ENCODE data around the gene RBM25.
A peak's percentile ranks its signal among the peaks of the same experiment; 100 is the strongest.

The RBM25 gene

DNA sequence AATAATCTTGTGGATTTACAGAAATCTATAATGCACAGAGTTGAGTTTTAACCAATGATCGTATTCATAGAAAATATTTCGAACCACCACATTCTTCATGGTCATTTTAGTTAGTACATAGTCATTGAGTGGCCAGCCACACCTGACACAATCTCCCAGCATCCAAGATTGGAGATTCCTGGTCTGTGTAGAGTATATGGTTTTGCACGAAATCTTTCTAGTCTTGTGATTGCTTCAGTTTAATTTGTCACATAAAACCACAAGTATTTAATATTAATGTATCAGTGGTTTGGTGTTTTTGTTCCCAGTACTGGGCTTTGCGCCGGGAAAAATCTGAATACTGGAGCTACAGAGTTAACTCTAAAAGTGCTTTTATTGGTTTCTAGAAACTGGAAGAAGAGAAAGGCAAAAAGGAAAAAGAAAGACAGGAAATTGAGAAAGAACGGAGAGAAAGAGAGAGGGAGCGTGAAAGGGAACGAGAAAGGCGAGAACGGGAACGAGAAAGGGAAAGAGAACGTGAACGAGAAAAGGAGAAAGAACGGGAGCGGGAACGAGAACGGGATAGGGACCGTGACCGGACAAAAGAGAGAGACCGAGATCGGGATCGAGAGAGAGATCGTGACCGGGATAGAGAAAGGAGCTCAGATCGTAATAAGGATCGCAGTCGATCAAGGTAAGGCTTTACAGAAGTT, 44.6 kb downstream of the RBM25 start:
- DNase-seq (ENCODE audit: low spot score) = no peak

DNA sequence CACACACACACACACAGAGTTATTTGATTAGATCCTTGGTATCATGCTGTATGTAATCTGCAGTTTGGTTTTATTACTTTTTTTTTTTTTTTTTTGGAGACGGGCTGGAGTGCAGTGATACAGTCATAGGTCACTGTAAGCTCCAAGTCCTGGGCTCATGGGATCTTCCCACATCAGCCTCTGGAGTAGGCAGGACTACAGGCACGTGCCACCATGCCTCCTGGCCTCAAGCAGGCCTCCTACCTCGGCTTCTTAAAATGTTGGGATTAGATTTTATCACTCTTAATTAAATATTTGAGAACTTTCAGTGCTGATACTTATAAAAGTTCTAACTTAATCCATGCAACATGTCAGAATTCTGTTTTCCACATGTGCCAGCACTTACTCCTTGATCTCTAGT, 46.7 kb downstream of the RBM25 start:
- DNase-seq (ENCODE audit: low spot score) = no peak

DNA sequence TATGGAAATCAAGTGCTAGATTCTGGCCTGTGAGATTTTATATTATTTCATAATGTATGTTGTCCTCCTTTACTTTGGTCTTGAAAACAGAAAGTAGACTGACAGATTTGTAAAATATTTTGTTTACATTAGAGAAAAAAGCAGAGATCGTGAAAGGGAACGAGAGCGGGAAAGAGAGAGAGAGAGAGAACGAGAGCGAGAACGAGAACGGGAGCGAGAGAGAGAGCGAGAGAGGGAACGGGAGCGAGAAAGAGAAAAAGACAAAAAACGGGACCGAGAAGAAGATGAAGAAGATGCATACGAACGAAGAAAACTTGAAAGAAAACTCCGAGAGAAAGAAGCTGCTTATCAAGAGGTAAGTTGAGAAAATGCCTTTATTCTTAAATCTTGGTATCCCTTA, 47.4 kb downstream of the RBM25 start:
- no peak for DNase-seq (ENCODE audit: low spot score)

DNA sequence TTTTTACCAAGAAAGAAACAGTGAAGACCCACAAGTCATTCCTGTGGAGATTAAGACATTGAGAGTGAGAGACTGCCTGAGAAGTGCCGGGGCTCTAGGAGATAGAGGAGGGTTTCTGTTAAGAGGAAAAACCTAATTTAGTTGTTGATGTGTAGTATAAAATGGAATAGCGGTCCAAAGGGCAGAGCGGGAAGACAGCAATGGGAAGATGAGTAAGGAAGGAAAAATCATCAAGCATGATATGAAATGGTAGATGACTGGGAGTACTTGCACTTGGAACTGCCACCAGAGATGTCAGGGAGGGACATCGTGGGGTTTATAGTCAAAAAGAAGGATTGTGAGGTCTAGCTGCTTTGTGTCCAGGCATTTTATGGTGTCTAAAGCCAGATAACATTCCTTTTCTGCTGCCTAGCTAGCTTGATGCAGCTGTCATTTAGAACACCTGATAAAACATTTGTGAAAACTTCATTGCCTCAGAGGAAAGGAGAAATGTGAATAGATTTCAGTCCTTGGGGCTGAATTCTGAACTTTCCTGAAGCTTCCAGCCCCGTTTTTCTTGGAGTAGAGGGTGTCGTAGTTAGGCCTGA, 57.8 kb downstream of the RBM25 start:
- DNase-seq (ENCODE audit: low spot score) = no peak

DNA sequence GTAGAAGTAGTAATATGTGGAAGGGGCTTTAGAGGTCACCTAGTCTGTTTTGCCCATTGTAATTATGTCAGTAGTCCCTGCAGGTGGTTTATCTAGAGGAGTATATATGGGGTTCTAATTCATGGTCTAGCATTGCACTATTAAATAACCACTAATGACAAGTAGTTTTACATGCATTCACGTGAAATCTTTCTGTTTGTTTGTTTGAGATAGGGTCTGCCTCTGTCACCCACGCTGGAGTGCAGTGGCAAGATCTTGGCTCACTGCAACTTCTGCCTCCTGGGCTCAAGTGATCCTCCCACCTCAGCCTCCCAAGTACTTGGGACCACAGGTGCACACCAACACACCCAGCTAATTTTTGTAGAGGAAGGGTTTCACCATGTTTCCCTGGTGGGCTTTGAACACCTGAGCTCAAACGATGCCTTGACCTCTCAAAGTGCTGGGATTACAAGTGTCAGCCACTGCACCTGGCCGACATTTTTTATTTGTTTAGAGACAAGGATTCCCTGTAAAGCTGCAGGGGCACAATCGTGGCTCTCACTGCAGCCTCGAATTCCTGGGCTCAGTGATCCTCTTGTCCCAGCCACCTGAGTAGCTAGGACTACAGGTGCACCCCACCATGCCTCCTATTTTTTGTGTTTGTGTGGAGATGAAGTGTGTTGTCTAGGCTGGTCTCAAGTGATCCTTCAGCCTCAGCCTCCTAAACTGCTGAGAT, 66.0 kb downstream of the RBM25 start:
- no peak for DNase-seq (ENCODE audit: low spot score)

DNA sequence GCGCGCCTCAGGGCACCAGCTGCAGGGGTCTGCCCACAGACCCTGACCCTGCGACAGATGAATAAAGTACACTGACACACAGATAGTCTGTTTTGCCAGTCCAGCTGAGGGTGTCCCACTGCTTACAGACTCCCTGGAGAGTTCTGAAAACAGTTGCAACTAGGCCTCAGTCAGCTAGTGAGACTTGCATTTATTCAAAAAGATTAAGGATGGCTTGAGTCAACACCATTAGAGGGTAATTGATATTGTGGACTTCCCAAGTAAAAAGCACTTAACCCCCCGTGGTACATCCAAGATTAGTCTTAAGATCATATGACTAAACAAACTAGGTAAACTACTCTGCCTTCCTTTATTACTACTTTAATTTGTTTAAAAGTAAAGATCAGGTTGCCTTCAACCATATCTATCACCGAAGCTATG, 66.8 kb downstream of the RBM25 start:
- no peak for DNase-seq (ENCODE audit: low spot score)

DNA sequence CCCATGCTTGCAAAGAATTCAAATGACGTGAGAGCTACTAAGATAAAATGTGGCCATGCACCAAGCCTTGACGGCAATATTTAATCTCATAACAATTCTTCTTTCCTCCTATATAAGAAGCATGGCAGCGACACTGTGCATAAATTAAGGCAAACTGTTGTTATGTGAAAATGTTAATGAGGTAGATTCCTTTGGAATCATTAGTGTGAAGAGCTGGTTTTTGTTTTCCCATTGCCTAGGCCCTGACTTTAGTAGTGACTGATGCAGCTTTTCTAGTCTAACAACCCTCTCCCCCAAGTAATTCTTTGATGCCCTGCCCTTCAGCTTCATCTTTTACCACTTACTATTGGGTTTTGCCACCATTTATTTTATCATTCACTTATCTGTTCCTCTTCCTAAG, 67.4 kb downstream of the RBM25 start:
- no peak for DNase-seq (ENCODE audit: low spot score)

DNA sequence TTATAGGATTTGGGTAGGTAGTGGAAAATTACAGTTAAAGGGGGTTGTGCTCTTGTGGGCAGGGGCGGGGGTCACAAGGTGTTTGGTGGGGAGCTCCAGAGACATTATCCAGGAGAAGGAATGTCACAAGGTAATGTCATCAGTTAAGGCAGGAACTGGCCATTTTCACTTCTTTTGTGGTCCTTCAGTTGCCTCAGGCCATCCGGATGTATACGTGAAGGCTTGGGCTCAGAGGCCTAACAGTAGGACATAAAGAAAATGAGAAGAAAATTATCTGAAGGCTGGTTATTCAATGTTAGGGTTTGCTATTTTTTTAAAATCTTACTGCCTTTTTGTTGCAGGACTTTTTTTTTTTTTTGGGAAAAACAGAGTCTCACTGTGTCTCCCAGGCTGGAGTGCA, 75.5 kb downstream of the RBM25 start:
- no peak for DNase-seq (ENCODE audit: low spot score)

DNA sequence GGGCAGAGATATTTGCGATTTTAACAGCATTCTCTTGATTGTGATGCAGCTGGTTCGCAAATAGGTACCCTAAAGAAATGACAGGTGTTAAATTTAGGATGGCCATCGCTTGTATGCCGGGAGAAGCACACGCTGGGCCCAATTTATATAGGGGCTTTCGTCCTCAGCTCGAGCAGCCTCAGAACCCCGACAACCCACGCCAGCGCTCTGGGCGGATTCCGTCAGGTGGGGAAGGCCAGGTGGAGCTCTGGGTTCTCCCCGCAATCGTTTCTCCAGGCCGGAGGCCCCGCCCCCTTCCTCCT, 77.7 kb downstream of the RBM25 start:
- no peak for DNase-seq (ENCODE audit: low spot score)

DNA sequence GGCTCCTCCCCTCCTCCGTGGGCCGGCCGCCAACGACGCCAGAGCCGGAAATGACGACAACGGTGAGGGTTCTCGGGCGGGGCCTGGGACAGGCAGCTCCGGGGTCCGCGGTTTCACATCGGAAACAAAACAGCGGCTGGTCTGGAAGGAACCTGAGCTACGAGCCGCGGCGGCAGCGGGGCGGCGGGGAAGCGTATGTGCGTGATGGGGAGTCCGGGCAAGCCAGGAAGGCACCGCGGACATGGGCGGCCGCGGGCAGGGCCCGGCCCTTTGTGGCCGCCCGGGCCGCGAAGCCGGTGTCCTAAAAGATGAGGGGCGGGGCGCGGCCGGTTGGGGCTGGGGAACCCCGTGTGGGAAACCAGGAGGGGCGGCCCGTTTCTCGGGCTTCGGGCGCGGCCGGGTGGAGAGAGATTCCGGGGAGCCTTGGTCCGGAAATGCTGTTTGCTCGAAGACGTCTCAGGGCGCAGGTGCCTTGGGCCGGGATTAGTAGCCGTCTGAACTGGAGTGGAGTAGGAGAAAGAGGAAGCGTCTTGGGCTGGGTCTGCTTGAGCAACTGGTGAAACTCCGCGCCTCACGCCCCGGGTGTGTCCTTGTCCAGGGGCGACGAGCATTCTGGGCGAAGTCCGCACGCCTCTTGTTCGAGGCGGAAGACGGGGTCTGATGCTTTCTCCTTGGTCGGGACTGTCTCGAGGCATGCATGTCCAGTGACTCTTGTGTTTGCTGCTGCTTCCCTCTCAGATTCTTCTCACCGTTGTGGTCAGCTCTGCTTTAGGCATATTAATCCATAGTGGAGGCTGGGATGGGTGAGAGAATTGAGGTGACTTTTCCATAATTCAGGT, 78.3 kb downstream of the RBM25 start, which contains the start of gene PSEN1:
Gene PSEN1, plus strand, starts transcription at position 121 of the 839 bp plus-strand sequence. CDS start 11,513 bp downstream, outside the sequence.
- peak; percentile 98 for DNase-seq (ENCODE audit: low spot score)

DNA sequence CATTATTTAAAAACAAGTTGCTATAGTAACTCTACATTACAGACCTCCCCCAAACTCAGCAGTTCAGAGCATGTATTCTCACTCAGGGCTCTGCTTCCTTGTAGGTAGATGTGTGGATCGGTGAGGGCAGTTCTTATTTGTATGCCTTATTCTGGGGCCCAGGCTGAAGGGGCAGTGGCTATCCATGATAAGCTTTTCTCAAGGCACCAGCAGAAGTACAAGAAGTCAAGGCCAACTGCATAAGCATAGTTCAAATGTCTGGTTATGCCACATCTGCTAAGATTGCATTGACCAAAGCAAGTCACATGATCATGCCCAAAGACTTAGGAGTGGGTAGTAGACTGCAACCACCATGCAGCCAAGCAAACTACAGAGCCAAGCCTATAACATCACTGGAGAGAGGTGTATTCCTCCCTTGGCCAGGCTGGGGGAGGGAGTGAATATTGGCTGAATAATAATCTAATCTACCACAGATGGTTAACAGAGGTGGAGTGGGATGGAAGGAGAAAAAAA, 82.5 kb downstream of the RBM25 start:
- DNase-seq (ENCODE audit: low spot score) = no peak

DNA sequence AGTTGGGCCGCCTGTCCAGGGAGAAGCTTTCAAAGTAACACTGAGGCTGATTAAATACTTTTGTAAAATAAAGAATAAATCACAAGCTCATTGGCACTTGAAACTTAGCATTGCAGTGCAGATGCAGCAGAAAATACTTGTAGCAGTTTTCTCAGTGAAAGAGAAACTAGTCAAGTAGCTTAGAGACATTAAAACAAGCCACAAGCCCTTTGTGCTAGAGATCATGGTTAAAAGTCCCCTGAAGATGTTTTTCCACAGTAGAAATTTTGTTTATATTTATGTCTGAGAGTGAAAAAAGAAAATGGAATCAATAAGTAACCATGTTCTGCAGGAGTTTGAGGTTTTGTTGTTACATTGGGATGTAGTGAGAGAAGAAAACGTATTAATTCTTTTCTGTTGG, 83.9 kb downstream of the RBM25 start:
- DNase-seq (ENCODE audit: low spot score) = no peak

DNA sequence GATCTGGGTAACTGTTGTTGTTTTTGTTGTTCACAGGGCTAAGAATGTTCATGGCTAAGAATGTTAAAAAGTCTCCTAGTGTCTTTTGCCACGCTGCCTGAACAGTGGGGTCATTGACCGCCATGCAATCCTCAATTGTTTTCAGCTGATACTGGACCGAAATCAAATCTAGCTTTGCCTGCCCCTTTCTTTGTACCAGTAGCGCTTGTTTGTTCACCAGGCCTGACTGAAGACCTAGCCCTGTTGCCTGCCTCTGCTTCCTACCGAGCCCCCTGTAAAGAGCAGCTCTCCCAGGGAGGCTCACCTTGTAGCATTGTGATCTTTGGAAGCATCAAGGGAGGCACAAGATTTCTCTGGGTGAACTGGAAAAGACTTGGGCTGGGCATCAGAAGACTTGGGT, 84.7 kb downstream of the RBM25 start:
- no peak for DNase-seq (ENCODE audit: low spot score)

DNA sequence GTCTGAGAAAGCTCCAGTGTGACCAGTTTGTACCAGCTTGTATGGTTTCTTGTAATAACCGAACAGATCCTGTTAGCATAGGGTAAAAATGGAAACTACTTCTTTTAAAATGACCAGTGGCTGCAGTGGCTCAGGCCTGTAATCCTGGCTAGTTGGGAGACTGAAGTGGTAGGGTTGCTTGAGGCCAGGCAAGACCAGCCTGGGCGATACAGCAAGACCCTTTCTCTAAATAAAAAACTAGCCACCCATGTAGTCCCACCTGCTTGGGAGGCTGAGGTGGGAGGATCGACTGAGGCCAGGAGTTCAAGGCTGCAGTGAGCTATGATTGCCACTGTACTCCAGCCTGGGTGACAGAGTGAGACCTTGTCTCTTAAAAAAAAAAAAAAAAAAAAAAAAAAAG, 85.3 kb downstream of the RBM25 start:
- DNase-seq (ENCODE audit: low spot score) = no peak

DNA sequence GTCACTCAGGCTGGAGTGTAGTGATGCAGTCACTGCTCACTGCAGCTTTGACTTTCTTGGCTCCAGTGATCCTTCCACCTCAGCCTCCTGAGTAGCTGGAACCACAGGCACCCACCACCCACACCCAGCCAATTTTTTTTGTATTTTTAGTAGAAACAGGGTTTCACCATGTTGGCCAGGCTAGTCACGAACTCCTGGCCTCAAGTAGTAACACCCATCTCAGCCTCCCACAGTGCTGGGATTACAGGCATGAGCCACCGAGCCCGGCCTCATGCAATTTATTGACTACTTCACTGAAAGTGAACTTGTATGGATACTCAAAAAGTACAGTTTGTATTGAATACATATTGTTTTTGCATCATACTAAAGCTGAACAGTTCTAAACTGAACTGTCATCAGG, 87.0 kb downstream of the RBM25 start:
- no peak for DNase-seq (ENCODE audit: low spot score)

DNA sequence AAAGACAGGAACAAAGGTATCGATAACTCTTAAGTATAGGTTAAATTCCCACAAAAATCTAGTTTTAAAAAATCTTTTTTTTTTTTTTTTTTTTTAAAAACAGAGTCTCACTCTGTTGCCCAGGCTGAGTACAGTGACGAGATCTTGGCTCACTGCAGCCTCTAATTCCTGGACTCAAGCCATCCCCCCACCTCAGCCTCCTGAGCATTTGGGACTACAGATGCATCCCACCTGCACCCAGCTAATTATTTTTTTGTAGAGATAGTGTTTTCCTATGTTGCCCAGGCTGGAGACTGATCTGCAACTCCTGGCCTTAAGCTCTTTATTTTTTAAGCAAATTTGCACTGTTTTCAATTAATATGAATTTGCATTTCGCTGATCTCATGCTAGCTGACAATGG, 87.8 kb downstream of the RBM25 start:
- no peak for DNase-seq (ENCODE audit: low spot score)

DNA sequence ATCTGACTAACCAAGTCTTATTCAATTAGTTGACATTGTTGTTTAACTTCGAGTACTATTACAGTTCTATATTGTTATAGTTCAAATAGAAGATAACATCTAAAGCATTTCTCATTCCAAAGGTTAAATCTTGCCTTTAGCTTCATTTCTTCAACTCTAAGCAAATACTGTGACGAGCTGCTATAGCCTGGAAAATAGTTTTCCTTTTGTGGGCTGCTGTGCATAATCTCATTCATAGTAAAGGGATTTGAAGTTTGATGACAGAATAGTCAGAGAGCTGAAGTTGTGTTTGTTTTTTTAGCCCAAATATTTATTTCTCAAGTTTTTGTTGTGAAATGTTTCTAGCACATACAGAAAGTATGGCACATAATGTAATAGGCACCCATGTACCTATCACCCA, 91.4 kb downstream of the RBM25 start:
- DNase-seq (ENCODE audit: low spot score) = no peak

DNA sequence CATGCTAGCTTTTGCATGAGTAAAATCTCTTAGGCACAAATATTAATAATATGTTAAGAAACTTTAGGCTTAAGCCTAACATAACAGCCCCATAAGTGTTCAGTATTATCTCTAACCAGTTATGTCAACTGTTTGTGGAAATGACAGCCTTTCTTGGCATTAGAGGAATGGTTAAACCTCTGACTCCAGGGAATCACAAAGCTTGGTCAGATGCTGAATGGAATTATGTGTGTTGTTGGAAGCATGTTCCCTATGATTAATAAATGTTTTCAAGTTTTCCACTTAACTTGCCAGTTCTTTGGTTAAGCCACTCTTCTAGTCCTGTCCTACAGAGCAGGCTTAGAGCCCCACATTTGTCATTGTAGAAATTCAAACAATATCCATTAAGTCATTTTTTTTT, 94.9 kb downstream of the RBM25 start:
- peak; percentile 20 for DNase-seq (ENCODE audit: low spot score)

DNA sequence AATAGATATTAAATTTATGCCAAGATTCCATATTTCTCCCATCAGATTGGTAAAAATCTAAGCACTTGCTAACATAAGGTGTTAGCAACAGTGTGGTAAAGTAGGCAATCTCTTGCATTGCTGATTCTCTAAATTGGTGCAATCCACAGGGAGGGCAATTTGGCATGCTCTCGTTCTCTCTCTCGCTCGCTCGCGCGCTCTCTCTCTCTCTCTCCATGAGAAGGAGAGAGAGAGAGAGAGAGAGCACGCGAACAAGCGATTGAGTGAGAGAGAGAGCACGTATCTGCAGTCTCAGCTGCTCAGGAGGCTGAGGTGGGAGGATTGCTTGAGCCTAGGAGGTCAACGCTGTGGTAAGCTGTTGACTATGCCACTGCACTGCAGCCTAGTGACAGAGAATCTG, 103.9 kb downstream of the RBM25 start:
- no peak for DNase-seq (ENCODE audit: low spot score)

DNA sequence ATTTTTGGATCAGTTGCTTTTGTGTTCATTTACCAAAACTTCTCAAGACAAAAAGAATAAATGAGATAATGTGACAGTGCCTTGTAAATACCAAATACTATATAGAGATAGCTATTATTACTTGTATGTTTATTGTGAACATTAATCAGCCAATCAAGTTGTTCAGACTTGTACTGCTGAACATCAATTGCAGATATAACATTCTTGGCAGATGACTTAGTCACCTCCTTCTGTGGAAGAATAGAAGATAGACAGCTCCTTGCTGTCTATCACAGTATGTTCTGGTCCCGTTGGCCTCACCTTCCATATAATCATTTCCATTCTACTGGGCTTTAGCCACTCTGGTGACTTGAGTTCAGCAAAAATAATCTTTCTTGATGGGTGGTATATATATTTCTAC, 108.1 kb downstream of the RBM25 start:
- DNase-seq (ENCODE audit: low spot score) = no peak

DNA sequence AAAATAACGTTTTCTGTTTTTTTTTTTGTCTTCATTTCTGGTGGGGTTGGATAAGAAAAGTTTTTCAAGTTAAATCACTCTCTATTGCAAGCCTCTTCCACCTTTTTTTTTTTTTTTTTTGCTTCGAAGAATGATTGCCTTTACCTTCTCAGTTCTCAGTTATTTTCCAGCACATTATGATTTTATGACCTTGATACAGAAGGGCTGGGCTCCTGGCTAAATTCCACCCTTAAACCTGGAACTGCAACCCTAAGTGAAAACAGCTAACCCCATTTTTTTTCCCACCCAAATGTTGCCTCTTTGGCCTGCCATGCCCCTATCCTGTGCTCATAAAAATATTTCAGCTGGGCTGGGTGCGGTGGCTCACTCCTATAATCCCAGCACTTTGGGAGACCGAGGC, 109.4 kb downstream of the RBM25 start:
- no peak for DNase-seq (ENCODE audit: low spot score)

DNA sequence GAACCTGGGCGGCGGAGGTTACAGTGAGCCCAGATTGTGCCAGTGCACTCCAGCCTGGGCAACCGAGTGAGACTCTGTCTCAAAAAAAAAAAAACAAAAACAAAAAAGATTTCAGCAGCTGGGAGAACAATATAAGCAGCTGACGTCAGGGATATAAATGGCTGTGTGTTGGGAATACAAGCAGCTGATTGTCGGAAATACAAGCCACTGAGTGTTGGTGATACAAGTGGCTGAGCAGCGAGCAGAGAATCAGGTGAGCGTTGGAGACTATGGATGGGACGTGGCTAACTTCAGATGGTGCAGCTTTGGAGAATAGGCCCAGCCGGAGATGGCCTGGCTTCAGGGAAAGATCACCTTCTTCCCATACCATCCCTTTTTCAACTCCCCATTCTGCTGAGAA, 109.9 kb downstream of the RBM25 start:
- DNase-seq (ENCODE audit: low spot score) = no peak

DNA sequence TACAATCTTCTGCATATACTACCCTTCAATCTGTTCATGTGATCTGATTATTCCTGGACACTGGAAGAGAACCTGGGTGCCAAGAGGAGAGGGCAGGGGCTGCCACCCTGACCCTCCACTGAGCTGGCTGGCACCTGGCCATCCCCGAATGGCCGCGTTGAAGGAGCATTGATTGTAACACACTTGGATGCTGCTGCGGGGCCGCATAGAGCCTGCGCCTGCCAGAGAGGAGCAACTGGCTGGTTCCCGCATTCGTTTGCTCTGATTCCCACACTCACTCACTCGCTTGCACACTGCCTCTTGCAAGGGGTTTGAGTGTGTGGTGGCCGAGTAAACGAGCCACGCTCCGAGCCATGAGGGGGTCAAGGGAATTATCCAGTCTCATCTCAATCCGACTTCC, 110.4 kb downstream of the RBM25 start:
- DNase-seq (ENCODE audit: low spot score) = no peak

Data from AG08396 (cell line).